ENCODE measurements around the gene PPEF1. TPM values are rescaled to one million over a fixed set of nuclear protein-coding genes. Genes with fewer than 3 reads are reported as not detected.

The PPEF1 gene
- total and polyA plus RNA-seq, 9 of the 15 experiments (the other 6 are each of a cell fraction or from before 2014, with no cell fraction given): not detected

GRCh38 chrX:18698737-18699650 lies 8.5 kb upstream of the PPEF1 start:
- ChIA-PET CTCF (ENCODE audit: low intra/inter-chr PET ratio) (no interaction called here), POLR2A (no interaction called here)
- H3K4me3 ChIP-seq: no peak overlapping the region
- DNase-seq (ENCODE audit: extremely low read depth in 1 of 4, low spot score in 3 of 4): no peak
- intact Hi-C loops (cut with micrococcal nuclease) (no loop called here), in situ Hi-C loops (cut with MboI) (no loop called here)
- H3K27ac ChIP-seq (ENCODE audit: extremely low read depth, low read depth, low read length): no peak overlapping the region
- H3K9ac ChIP-seq (ENCODE audit: insufficient read depth in 1 of 2, low read depth in 2 of 2, low read length in 2 of 2): no peak overlapping the region
- H3K4me1 ChIP-seq (replicated peaks in 1 of 2; ENCODE audit: control insufficient read depth in 2 of 2, insufficient read depth in 2 of 2, low read length in 2 of 2): no peaks in the 10 kb centered on the region
- H4K20me1 ChIP-seq (replicated peaks; ENCODE audit: control insufficient read depth, insufficient read depth, low read length): no peaks in the 10 kb centered on the region
- H3K9me1 ChIP-seq (ENCODE audit: control insufficient read depth, insufficient read depth, low read length): no peaks in the 10 kb centered on the region
- H3K27me3 ChIP-seq (ENCODE audit: control insufficient read depth in 2 of 2, insufficient read depth in 2 of 2, low read length in 2 of 2): no peaks in the 10 kb centered on the region
- ATAC-seq: no peak
- H3K9me3 ChIP-seq (replicated peaks; ENCODE audit: control insufficient read depth, insufficient read depth, low read depth, low read length): no peaks in the 10 kb centered on the region
- H3K4me2 ChIP-seq (ENCODE audit: insufficient read depth, low read length): no peak overlapping the region
- no peaks in the 10 kb centered on the region for H3K79me2 ChIP-seq (ENCODE audit: control insufficient read depth, insufficient read depth, low read length)
- no peak overlapping the region for H2AFZ ChIP-seq (ENCODE audit: low read depth, low read length)
- no peak for FAIRE-seq
- BruUV-seq (replicated peaks): no TSS peak
- no peaks in the 10 kb centered on the region for H3K36me3 ChIP-seq (ENCODE audit: control insufficient read depth, insufficient read depth, low read length)
- 2% methylated on average over 11 of the region's 12 CpGs for whole genome bisulfite sequencing (ENCODE audit: insufficient coverage, low coverage, missing lambda C conversion rate)
- TF ChIP-seq ZNF41 (CRISPR knock-in tag; conservative IDR thresholded peaks at IDR 0.05) (no peak), ZNF699 (CRISPR knock-in tag; IDR thresholded peaks at IDR 0.05; ENCODE audit: insufficient replicate concordance) (no peak), ATF7 (IDR thresholded peaks at IDR 0.05) (no peak), NBN (IDR thresholded peaks at IDR 0.05; ENCODE audit: low read depth) (no peak), BCL6 (CRISPR knock-in tag; IDR thresholded peaks at IDR 0.05) (no peak), ZNF436 (CRISPR knock-in tag; IDR thresholded peaks at IDR 0.05) (no peak), ZNF140 (CRISPR knock-in tag; IDR thresholded peaks at IDR 0.05) (no peak), ZNF197 (CRISPR knock-in tag; IDR thresholded peaks at IDR 0.05; ENCODE audit: low read depth) (no peak), CHCHD3 (CRISPR knock-in tag; IDR thresholded peaks at IDR 0.05) (no peak), E2F1 (CRISPR knock-in tag; IDR thresholded peaks at IDR 0.05) (no peak), KLF16 (IDR thresholded peaks at IDR 0.05) (no peak), GATA2 (CRISPR knock-in tag; IDR thresholded peaks at IDR 0.05) (no peak), E4F1 (CRISPR knock-in tag; IDR thresholded peaks at IDR 0.05; ENCODE audit: borderline replicate concordance) (no peak)
- TF ChIP-seq, protein P1, sequence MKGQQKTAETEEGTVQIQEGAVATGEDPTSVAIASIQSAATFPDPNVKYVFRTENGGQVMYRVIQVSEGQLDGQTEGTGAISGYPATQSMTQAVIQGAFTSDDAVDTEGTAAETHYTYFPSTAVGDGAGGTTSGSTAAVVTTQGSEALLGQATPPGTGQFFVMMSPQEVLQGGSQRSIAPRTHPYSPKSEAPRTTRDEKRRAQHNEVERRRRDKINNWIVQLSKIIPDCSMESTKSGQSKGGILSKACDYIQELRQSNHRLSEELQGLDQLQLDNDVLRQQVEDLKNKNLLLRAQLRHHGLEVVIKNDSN (CRISPR knock-in tag; IDR thresholded peaks at IDR 0.05): no peak
- TF ChIP-seq, protein P2, sequence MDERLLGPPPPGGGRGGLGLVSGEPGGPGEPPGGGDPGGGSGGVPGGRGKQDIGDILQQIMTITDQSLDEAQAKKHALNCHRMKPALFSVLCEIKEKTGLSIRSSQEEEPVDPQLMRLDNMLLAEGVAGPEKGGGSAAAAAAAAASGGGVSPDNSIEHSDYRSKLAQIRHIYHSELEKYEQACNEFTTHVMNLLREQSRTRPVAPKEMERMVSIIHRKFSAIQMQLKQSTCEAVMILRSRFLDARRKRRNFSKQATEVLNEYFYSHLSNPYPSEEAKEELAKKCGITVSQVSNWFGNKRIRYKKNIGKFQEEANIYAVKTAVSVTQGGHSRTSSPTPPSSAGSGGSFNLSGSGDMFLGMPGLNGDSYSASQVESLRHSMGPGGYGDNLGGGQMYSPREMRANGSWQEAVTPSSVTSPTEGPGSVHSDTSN (CRISPR knock-in tag; IDR thresholded peaks at IDR 0.05; ENCODE audit: low read depth): no peak
- TF ChIP-seq, protein P2 (tag; conservative IDR thresholded peaks at IDR 0.05; ENCODE audit: low read depth): no peak
